ENCODE data around the gene SZRD1.

DNA sequence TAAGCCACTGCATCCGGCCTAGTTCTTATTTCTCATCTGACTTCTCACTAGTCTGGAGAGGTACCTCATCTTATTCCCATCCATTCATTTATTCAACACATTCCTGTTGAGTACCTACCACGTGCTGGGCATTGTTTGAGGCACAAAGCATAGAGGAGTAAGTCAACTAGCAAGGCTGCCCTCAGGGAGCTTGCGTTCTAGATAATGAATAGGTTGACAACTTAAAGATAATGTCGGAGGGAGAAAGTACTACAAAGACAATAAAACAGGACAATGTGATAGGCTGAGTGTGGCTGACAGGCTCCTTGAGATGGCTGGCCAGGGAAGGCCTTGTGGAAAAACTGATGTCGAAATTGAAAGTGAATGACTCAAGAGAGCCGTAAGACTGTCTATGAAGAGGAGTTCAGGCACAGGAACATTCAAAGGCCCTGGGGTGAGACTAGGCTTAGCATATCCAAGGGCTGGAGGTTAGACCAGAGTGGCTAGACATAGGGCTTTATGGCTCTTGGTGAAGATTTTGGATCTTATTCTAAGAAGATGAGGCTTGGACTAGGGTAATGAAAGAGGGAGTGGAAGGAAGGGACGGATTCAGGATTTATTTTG is 51.9 kb downstream of the SZRD1 start:
- TF ChIP-seq, protein P1, sequence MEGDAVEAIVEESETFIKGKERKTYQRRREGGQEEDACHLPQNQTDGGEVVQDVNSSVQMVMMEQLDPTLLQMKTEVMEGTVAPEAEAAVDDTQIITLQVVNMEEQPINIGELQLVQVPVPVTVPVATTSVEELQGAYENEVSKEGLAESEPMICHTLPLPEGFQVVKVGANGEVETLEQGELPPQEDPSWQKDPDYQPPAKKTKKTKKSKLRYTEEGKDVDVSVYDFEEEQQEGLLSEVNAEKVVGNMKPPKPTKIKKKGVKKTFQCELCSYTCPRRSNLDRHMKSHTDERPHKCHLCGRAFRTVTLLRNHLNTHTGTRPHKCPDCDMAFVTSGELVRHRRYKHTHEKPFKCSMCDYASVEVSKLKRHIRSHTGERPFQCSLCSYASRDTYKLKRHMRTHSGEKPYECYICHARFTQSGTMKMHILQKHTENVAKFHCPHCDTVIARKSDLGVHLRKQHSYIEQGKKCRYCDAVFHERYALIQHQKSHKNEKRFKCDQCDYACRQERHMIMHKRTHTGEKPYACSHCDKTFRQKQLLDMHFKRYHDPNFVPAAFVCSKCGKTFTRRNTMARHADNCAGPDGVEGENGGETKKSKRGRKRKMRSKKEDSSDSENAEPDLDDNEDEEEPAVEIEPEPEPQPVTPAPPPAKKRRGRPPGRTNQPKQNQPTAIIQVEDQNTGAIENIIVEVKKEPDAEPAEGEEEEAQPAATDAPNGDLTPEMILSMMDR (conservative IDR thresholded peaks at IDR 0.05 in 1 of 2, IDR thresholded peaks at IDR 0.05 in 1 of 2; ENCODE audit: low read depth in 1 of 2, low read length in 2 of 2): no peak
- TF ChIP-seq EZH2 (IDR thresholded peaks at IDR 0.05; ENCODE audit: low read length, missing control alignments): no peak

Data from fibroblast of lung (primary cell).